Fibroblast of lung (primary cell): ENCODE data around the gene SURF2.

ENCODE experiments used
- EZH2 ChIP-seq: IDR thresholded peaks from 2 replicates; pipeline ENCODE4 v1.5.1; 2012; ENCODE audit warnings: low read length, control low read depth, mild to moderate bottlenecking; ENCODE audit errors: missing control alignments
- TF ChIP-seq, protein P1 (sequence below), 2 donors: IDR thresholded peaks in 1 of 2; conservative IDR thresholded peaks in 1 of 2; 1 replicate in 1 of 2; 2 replicates in 1 of 2; pipeline ENCODE4 v1.5.1; 2011 to 2012; ENCODE audit warnings: low read length in 2 of 2, control low read depth in 1 of 2, inconsistent platforms in 1 of 2, low read depth in 1 of 2, mild to moderate bottlenecking in 1 of 2

DNA sequence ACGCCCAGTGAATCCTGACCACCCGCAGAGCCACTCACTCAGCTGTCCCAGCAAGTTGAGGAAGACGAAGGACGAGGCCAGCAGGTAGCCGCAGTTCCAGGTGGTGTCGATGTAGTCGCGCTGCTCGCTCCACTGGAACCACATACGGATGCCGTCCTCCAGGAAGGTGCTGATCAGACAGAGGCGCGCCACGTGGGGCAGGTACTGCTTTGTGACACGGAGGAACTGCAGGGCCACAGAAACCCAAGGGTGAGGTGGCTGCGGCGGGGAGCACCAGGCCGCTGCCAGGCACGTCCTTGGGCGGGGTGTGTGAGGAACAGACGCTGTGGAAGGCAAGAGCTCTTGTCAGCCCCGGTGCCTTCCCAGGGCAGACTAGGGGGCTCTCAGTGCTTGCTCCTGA is 10.9 kb downstream of the SURF2 start:
- TF ChIP-seq, protein P1, sequence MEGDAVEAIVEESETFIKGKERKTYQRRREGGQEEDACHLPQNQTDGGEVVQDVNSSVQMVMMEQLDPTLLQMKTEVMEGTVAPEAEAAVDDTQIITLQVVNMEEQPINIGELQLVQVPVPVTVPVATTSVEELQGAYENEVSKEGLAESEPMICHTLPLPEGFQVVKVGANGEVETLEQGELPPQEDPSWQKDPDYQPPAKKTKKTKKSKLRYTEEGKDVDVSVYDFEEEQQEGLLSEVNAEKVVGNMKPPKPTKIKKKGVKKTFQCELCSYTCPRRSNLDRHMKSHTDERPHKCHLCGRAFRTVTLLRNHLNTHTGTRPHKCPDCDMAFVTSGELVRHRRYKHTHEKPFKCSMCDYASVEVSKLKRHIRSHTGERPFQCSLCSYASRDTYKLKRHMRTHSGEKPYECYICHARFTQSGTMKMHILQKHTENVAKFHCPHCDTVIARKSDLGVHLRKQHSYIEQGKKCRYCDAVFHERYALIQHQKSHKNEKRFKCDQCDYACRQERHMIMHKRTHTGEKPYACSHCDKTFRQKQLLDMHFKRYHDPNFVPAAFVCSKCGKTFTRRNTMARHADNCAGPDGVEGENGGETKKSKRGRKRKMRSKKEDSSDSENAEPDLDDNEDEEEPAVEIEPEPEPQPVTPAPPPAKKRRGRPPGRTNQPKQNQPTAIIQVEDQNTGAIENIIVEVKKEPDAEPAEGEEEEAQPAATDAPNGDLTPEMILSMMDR (conservative IDR thresholded peaks at IDR 0.05 in 1 of 2, IDR thresholded peaks at IDR 0.05 in 1 of 2; ENCODE audit: low read depth in 1 of 2, low read length in 2 of 2), result no peak
- TF ChIP-seq EZH2, result no peak
